Measurements from ENCODE around the gene PTH1R. TPM values are rescaled to one million over a fixed set of nuclear protein-coding genes. Genes with fewer than 3 reads are reported as not detected.

The PTH1R gene
- total RNA-seq, 2 donors from 2014 or later: 0.69 to 0.86 TPM

GRCh38 chr3:46850468-46850779 lies 27.1 kb upstream of the PTH1R start:
- no peaks in the 10 kb centered on the region for H3K9me3 ChIP-seq
- no peak overlapping the region for H3K9ac ChIP-seq (ENCODE audit: low read depth in 2 of 2, low read length in 2 of 2)
- H3K4me1 ChIP-seq: no peaks in the 10 kb centered on the region
- TF ChIP-seq CTCF (IDR thresholded peaks at IDR 0.05): no peak
- H3K36me3 ChIP-seq: no peaks in the 10 kb centered on the region
- DNase-seq: no peak
- intact Hi-C loops (cut with DNase I): no loop called here
- H3K27me3 ChIP-seq: no peaks in the 10 kb centered on the region
- no peak overlapping the region for H3K4me3 ChIP-seq
- no peak overlapping the region for H3K27ac ChIP-seq

GRCh38 chr3:46851364-46852333 lies 25.9 kb upstream of the PTH1R start:
- no peak for DNase-seq
- no peak overlapping the region for H3K9ac ChIP-seq (ENCODE audit: low read depth in 2 of 2, low read length in 2 of 2)
- no peaks in the 10 kb centered on the region for H3K4me1 ChIP-seq
- H3K27me3 ChIP-seq: no peaks in the 10 kb centered on the region
- H3K27ac ChIP-seq: no peak overlapping the region
- no peak overlapping the region for H3K4me3 ChIP-seq
- no peak for TF ChIP-seq CTCF (IDR thresholded peaks at IDR 0.05)
- intact Hi-C loops (cut with DNase I): no loop called here
- no peaks in the 10 kb centered on the region for H3K9me3 ChIP-seq
- H3K36me3 ChIP-seq: no peaks in the 10 kb centered on the region

- Histone ChIP-seq H3K4me1 (no peaks in the 10 kb centered on the region), H3K36me3 (no peaks in the 10 kb centered on the region), H3K9me3 (no peaks in the 10 kb centered on the region), H3K4me3 (no peak overlapping the region), H3K9ac (ENCODE audit: low read depth in 2 of 2, low read length in 2 of 2) (no peak overlapping the region), H3K27ac (no peak overlapping the region), H3K27me3 (no peaks in the 10 kb centered on the region)
- no peak for DNase-seq
- no peak for TF ChIP-seq CTCF (IDR thresholded peaks at IDR 0.05)
- intact Hi-C loops (cut with DNase I): no loop called here
Measured at GRCh38 chr3:46852334-46852720, 25.2 kb upstream of the PTH1R start.

- intact Hi-C loops (cut with DNase I): no loop called here
- Histone ChIP-seq H3K27me3 (no peaks in the 10 kb centered on the region), H3K27ac (no peak overlapping the region), H3K4me1 (no peaks in the 10 kb centered on the region), H3K9me3 (no peaks in the 10 kb centered on the region), H3K4me3 (no peak overlapping the region), H3K9ac (ENCODE audit: low read depth in 2 of 2, low read length in 2 of 2) (no peak overlapping the region), H3K36me3 (no peaks in the 10 kb centered on the region)
- no peak for TF ChIP-seq CTCF (IDR thresholded peaks at IDR 0.05)
- DNase-seq: no peak
Measured at GRCh38 chr3:46852839-46853355, 24.6 kb upstream of the PTH1R start.

GRCh38 chr3:46853441-46854415 lies 23.8 kb upstream of the PTH1R start:
- intact Hi-C loops (cut with DNase I): no loop called here
- Histone ChIP-seq H3K27ac (no peak overlapping the region), H3K9ac (ENCODE audit: low read depth in 2 of 2, low read length in 2 of 2) (no peak overlapping the region), H3K4me3 (no peak overlapping the region), H3K36me3 (no peaks in the 10 kb centered on the region), H3K9me3 (no peaks in the 10 kb centered on the region), H3K27me3 (no peaks in the 10 kb centered on the region), H3K4me1 (no peaks in the 10 kb centered on the region)
- no peak for DNase-seq
- TF ChIP-seq CTCF (IDR thresholded peaks at IDR 0.05): no peak

Data from colonic mucosa (tissue), 4 donors.